Measurements from ENCODE around the gene TOX2.
A peak's percentile ranks its signal among the peaks of the same experiment; 100 is the strongest.

Gene TOX2

DNA sequence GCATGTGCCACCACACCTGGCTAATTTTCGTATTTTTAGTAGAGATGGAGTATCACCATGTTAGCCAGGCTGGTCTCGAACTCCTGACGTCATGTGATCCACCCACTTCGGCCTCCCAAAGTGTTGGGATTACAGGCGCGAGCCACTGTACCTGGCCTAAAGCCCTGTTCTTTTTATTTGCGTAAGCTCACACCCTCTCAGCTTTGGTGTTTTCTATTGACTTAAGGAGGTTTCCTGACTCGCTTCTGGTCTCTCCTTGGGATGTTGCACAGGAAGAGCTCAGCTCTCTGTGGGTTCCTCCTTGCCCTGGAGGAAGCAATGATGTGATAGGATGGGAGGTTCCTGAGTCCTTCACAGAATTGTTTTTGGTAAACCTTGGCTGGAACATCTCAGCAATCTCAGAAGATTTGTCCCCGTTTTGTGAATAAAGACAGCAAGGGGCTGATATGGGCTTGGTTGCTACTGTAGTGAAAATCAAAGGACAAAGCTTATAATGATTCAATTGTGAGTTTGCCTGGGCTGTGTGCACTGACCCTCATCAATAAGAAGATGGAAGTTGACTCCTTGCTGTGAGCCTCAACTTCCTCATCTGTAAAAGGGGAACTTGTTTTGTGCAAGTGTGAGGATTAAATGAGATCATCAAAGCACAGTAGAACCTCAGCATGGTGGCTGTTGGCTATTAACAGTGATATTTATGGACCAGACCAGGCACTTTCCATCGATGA is 27.0 kb downstream of the TOX2 start:
- DNase-seq, result no peak

DNA sequence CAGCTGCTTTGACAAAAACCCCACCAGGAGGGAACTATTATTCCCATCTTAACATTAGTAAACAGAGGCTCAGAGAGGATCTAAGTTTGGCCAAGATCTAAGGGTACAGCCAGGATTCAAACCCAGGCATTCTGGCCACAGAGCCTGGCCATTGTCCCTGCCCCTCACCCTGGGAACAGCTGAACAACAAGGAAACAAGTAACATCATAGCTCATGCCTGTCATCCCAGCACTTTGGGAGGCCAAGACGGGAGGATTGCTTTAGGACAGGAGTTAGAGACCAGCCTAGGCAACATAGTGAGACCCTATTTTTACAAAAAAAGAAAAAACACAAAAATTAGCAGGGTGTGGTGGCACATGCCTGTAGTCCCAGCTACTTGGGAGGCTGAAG is 27.5 kb downstream of the TOX2 start:
- DNase-seq, result no peak

DNA sequence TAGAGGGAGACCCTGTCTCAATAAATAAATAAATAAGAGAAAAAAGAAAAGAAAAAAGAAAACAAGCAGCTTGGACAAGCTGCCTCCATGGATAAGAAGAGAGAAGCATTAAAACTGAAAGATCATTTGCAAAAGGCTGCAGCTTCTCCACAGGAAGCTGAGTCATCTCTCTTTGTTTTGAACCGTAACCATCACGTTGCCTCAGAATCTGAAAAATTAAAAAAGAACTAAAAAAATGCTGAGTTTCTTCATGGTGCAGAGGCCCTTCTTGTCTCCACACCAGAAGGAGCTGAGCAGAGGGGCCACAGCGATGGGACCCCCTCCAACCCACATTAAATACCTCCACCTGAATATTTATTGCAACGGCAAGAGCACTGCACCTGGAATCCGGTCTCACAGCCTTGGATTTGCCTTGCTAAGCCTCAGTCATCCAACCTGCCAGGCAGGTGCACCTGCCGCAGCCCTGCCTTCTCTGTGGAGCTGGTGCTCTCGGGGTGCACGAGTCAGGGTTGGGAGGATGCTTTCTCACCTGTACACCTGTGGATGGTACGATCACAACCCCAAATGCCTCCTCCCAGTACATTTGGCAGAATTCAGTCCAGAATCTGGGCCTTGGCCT is 28.1 kb downstream of the TOX2 start:
- peak; percentile 68 for DNase-seq

DNA sequence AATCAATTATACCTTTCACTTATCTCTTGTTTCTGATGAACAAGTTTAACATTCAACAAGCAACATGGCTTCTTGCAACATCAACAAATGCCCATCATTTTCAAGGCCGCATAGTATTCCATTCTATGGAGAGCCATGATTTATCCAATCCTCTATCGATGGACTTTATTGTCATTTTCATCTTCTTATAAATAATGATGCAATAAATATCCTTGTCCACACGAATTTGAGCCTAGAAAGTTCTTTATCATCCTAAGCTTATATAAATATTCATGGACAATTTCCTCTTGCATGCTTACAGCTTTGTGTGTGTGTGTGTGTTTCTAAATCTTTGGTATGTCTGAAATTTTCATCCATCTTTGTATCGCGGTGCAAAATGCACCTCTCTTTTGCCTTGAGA is 29.1 kb downstream of the TOX2 start:
- no peak for DNase-seq

DNA sequence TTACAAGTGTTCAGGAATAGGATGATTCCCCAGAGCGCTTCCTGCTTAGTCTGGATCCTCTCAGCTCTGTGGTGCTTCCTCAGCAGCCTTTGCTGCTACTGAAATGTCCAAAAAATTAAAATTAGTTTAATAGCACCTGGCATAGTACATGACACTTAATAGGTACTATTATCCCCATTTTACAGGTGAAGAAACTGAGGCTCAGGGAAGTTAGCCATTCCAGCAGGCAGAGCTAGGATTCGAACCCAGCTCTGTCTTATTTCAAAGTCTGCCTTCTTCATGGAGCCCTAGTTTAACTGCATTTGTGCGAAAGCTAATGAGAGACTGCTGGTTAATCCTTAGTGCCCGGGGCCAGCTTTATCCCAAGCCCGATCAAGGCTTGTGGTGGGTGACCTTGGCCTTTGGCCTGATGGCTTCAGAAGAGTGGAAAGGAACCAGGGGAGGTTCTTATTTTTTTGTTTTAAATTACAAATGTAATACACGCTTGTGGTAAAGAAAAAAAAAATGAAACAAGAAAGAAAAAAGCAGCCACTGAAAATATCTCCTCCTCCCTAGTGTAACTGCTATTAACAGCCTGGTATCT is 30.1 kb downstream of the TOX2 start:
- DNase-seq, result no peak

DNA sequence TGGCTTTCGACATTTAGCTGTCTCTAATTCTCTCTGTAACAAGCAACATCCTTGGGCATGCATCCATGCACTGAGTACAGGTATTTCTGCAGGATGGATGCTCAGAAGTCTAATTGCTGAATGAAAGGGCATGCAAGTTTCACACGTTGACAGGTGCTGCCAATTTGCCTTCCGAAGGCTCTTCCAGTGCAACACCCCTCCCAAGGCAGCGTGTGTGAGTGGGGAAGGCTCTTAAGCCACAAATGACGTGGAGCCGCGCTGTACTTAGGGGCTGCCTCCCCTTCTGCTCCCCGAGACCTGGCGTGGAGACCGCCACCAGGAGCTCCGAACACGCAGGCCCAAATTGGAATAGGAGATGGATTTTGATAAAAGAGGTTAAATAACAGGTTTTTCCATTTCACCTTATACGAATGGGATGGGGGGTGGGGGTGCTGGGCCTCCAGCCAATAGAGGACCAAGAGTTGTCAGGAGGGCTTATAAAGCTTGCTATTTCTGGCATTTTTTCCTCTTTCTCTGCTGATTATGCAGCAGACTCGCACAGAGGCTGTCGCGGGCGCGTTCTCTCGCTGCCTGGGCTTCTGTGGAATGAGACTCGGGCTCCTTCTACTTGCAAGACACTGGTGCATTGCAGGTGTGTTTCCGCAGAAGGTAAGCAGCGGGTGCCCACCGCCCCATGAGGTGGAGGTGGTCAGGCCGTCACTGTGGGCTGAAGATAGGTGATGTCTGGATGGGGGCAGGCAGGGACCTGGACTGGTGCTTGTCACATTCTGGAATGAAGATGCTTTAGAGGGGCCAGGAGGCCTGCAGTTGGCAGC is 30.9 kb downstream of the TOX2 start:
- no peak for DNase-seq

DNA sequence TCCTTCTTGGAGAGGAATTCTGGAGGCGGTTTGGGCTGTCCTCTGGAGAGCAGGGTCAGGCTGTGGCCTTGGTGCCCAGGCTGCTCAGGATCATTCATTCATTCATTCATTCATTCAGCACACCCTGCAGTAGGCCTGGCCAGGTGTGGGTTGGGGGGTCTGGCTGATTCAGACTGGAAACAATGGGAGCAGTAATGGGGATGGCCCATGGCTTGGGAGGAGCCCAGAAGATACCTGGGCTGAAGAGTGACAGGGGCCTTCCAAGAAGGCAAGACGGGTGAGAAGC is 31.5 kb downstream of the TOX2 start:
- no peak for DNase-seq

DNA sequence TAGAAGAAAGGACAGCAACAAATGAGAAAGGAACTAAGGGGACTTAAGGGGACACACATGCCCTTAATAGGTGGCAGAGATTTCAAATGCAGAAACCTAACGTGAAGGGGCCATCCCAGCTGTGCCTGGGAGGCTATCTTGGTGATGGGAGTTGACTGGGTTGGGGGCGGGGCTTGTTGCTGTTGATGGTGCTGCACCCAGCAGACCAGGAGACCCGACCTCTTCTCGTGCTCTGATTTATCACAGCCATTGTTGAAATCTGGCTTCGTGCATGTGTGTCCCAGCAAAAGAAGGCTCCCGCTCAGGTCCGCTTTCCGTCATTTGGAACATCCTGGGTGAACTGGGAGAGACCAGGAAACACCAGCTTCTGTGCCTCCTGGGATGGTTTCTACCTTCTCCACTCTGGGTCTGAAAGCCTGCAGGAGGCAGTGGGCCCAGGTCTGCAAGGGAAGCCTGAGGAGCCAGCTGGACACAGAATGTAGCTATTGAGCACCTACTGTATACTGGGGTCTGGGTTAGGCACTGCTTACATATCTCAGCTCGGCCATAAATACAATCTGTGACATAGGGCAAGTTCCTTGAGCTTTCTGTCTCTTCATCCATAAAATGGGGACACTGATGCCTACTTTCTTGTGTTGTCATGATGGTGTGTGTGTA is 32.1 kb downstream of the TOX2 start:
- no peak for DNase-seq

DNA sequence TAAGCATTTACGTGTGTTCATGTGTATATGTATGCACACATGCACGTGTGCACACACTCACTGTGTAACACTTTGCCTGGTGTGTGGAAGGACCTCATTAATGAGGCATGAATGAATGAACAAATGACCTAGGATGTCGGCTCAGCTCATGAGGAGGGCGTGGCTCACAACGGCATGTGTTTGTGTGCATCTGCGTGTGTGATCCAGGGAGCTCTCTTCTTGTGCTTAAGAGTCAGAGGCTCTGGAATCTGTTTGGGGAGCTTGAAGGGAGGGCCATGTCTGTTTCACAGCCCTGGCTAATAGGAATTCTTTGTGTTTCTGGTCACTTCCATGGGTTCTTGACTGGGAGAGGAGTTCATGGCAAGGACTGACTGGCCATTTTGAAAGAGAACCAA is 32.7 kb downstream of the TOX2 start:
- DNase-seq, result no peak

DNA sequence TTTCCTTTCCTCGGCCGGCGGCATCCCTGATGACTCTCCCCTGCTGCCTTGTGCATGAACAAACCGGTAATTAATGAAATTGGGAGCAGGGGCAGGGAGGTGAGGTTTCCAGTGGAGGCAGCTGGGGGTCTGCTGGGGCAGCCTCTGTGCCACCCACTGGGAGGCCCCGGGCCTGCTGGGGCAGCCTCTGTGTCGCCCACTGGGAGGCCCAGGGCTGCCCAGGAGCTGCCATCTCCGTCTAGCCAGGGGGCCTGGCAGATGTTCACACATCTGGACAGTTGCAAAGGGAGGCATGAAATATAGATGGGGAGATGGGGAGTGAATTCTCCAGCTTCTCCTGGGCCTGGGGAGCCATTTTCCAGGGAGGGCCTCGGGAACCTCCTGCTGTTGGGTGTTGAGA is 33.8 kb downstream of the TOX2 start:
- DNase-seq, result no peak

DNA sequence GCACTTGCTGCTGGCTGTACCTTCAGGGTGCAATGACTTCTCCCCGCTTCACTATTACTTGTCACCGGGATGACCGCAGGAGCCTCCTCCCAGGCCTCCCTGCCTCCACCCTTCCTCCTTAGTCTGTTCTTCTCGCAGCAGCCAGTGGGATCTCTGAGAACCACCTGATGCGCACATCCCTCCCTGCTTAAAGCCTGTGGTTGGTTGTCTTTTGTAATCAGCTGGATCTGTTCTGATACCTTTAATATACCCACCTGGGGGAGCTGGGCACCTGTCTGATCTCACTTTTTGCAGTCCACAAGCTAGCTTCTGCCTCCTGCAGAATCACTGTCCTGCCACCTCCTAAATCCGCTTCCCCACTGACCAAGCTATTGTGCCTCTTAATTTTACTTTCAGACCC is 34.6 kb downstream of the TOX2 start:
- DNase-seq, result no peak

DNA sequence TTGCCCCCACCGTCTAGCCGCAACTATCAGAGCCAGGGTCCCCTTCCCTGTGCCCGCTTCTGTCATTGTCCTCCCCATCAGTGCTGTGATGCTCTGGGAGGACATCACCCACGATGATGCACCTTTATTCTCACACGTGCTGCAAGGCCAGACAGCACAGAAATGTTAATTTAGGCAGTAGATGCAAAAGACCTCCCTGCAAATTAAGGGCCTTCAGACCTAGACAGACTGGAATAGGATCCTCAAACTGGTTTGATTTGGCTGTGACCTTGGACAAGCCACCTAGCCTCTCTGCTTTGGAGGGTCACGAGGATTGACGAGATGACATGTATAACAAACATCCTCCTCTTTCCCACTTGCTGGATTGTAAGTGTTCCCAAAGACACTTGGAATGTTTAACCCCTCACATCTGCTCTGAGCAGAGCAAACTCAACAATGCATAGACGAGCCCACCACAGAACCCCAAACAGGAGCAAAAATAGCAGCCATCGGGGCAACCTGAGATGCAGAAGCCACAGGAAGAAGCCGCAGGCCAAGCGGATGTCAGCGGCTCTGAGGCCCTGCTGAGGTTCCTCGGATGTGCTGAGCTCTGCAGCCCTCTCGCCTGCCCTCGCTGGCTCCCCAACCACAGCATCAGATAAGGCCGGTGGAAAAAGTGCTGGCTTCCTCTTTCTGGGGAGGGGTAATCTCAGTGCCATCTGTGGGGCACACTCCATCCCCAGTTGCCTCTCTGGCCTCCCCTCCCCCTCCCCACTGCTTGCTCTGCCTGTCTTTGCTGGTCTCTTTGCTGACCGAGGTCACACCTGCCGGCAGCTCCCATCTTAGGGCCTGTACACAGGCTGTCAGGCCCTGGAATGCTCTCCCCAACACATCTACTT is 35.3 kb downstream of the TOX2 start:
- DNase-seq, result no peak

DNA sequence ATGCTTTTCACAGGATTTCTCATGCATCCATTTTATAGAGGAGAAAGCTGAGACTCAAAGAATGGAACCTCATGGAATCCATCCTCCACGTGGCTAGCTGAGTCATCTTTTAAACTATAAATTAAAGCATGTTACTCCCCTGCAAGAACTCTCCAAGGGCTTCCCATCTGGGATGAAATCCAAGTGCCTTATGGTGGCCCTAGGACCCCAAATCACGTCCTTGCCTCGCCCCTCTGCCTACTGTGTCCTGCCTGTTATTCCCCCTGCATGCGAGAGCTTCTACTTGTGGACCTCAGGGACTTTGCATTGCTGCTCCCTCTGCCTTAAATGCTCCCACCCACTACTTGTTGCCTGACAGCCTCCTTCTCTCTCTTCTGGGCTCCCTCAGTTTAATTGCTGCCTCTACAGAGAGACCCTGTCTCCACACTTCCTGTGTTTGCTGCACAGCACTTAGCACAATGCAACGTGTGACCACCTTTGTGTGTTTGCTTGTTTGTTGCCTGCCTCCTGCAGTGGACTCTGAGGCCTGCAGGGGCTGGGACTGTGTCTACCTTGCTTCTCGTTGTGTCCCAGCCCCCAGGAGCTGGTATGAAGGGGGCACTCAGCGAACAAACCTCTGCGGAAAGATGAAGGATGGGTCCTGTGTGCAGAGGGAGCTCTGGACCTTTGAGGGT is 39.4 kb downstream of the TOX2 start:
- peak; percentile 60 for DNase-seq

DNA sequence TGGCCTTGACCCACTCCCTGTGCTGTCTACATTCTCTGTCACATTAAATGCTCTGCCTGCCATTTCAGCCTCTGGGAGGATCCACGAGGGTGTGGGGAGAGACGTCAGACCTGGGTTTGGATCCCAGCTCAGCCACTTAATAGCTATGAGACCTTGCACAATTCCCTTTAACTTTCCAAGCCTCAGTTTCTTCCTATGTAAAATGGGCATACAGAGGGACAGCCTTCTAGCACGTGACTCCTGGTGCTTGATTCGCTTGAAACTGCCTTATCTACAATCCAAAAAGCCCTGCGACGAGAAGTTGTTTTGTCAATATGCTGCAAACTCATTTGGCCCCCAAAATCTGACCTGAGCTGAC is 40.0 kb downstream of the TOX2 start:
- no peak for DNase-seq

DNA sequence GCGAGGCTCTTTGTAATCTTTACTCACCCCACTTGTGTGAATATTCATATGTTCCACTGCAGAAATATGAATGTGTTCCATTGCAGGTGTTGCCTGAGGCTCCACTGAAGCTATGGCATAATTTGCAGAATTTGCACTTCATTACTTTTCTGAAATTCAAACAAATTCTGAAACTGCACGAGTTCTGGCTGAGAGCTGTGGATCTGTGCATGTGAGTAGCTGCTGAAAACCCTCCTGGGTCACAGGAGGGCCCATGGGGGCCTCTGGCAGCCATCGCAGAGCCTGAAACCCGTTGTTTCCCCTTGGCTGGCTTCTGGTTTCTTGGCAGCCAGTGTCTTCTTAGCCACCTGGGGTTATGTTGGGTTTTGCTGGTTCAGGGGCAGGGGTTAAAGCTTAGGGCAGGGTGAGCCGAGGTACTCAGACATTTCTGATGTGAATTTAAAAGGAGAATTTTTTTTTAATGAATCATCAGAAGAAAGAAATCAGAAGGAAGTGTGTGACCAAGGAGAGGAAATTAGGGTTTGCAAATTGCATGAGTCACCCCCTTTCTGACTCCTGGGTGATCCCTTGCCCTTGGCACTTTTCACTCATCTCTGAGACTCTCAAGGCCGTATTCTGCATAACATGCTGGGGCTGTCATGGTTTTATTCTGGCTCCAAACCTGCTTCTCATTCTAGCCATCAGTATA is 40.6 kb downstream of the TOX2 start:
- DNase-seq, result peak; percentile 96

DNA sequence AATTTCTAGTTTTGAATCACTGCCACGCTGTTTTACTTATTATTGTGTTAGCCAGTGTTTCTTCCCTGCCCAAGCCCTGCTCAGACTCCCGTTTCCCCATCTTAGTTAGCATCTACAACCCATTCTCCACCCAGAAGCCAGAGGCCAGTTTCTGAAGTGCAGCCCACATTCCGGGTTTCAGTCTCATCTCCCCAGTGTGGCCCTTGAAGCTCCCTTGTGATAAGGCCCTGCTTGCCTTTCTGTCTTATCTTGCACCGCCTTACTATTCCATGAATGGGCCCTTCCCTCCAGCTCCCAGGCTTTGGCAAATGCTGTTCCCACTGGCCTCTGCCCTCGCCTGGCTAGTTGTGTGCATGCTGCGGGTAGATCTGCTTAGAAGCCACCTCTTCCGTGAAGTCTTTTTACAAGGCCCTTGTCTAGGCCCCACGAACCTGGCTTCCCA is 41.1 kb downstream of the TOX2 start:
- DNase-seq, result no peak

DNA sequence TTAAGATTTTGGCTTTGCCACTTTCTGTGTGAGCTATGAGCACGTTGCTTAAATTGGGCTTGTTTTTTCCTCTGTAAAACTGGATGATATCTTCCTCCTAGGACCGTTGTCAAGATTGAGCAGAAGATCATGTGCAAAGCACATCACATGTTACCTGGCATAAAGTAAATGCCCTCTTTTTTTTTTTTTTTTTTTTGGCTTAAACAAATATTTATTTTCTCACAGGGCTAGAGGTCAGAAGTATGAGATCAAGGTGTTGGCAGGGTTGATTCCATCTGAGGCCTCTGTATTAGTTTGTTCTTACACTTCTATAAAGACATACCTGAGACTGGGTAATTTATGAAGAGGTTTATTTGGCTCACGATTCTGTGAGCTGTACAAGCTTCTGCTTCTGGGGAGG is 42.7 kb downstream of the TOX2 start:
- no peak for DNase-seq

DNA sequence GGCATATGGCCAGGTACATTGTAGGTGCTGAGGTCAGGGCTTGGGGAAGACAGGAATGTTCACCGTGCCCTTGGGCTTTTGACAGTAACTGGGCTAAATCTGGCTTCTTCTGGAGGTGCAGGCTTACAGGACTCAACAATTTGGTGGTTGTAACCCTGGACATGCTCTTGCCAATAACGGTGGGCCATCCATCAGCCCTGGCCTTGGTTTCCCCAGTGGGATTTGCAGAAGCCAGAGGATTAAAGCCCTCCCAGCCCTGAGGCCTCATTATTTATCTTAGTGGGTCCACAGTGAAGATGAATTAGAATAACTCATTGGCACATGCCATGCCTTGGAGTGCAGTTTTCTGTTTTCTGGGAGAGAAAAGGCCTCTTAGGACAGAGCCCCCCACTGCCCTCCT is 44.0 kb downstream of the TOX2 start:
- no peak for DNase-seq

DNA sequence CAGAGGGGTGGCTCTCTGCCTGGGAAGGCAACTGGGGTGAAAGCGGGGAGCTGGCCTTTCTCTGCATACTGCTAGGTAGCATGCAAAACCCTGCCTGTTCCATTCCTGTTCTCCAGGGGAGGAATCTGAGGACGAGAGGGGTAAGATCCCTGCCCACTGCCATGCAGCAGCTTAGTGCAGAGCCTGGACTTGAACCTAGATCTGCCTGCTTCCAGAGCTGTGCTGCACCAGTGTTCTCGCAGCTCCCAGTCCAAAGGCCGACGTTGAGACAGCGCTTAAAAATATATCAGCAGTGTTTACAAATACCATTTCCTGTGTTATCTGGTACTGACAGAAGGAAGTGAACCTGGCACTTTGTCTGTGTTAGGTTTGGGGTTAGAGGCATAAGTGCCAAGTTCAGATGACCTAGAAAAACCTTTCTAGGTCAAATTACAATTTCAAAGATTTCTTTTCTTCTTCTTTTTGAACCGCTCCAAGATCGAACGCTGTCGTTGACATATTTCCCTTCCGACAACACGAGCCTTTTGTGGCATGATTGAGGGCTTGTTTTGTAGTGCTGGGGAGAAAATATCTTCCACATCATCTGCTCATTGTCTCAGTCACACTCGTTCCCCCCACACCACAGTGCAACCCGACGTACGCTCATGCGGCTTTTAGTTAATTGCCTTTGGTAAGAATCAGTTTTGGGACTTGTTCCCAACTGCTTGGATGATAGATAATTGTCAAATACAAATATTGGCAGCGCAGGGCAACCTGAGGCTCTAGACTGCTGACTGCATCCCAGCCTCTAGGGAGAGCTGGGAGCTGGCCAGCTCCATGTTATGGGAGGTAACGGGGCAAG is 44.6 kb downstream of the TOX2 start:
- no peak for DNase-seq

DNA sequence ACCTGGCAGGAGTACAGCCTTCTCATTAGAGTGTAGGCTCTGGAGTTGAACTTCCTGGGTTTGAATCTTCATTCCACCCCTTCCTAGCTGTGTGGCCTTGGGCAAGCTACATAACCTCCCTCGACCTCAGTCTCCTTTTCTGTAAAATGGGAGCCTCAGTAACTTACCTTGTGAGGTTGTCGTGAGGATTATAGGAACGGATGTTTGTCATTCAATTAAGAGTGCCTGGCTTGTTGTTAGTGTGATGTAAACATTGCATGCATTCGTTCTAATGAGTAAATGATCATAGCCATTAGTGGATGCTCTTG is 45.2 kb downstream of the TOX2 start:
- DNase-seq, result no peak

DNA sequence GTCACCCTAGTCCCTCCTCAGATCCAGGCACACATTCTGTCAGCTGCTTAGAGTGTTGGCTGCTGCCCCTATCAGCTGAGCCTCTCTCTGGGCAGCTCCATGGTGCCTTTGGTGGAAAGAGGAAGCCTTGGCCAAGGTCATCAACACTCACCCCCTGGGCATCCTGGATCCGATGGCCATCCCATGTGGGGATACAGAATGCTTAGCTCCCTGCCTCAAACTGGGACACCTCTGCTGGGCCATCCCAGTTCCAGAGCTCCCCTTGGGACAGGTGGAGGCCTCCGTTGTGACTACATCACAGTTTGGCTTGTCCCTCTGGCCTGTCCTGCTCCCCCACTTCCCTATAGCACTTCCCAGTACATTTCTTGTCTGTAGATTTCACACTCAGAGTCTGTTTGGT is 45.6 kb downstream of the TOX2 start:
- DNase-seq, result no peak
